Measurements from ENCODE around the gene PLK3. TPM values are rescaled to one million over a fixed set of nuclear protein-coding genes. Genes with fewer than 3 reads are reported as not detected.

The PLK3 gene
- total and polyA plus RNA-seq, 9 of the 15 experiments (the other 6 are each of a cell fraction or from before 2014, with no cell fraction given): 0.52 to 22.7 (median 11.0) TPM

- TF ChIP-seq ZNF583 (CRISPR knock-in tag; IDR thresholded peaks at IDR 0.05): peak; percentile 63; the same call in 1 of the 2 replicates
- peak; percentile 68 for TF ChIP-seq CHD2 (IDR thresholded peaks at IDR 0.05; ENCODE audit: low read depth, low read length)
- peak; percentile 99 for TF ChIP-seq ZBED1 (IDR thresholded peaks at IDR 0.05)
- peak in 1 of 2 experiments; percentile 80; a peak in 2 of 4 replicates for TF ChIP-seq ZNF639 (CRISPR knock-in tag; conservative IDR thresholded peaks at IDR 0.05 in 1 of 2, IDR thresholded peaks at IDR 0.05 in 1 of 2)
- TF ChIP-seq USF2 (CRISPR knock-in tag; IDR thresholded peaks at IDR 0.05): no peak
- no peak; the same call in none of the 2 replicates for TF ChIP-seq FOXM1 (IDR thresholded peaks at IDR 0.05; ENCODE audit: low read depth)
- TF ChIP-seq FOXM1 (CRISPR knock-in tag; IDR thresholded peaks at IDR 0.05; ENCODE audit: low read depth): peak; percentile 94; the same call in 1 of the 2 replicates
- TF ChIP-seq BCL6 (CRISPR knock-in tag; IDR thresholded peaks at IDR 0.05): no peak
- TF ChIP-seq ZC3H4 (CRISPR knock-in tag; IDR thresholded peaks at IDR 0.05; ENCODE audit: borderline replicate concordance): peak; percentile 94; the same call in 1 of the 2 replicates
- no peak for TF ChIP-seq RBM25 (IDR thresholded peaks at IDR 0.05; ENCODE audit: low read depth, low read length, severe bottlenecking)
- TF ChIP-seq ZNF253 (CRISPR knock-in tag; conservative IDR thresholded peaks at IDR 0.05): no peak; the same call in none of the 2 replicates
- TF ChIP-seq ZNF79 (CRISPR knock-in tag; IDR thresholded peaks at IDR 0.05; ENCODE audit: low read depth): peak; percentile 10; the same call in 1 of the 2 replicates
- TF ChIP-seq TBL1XR1 (IDR thresholded peaks at IDR 0.05; ENCODE audit: low read length in 2 of 2): peak in 1 of 2 experiments; percentile 12
- peak; percentile 65; the same call in 1 of the 2 replicates for TF ChIP-seq ZEB2 (IDR thresholded peaks at IDR 0.05)
- TF ChIP-seq TBP (optimal IDR thresholded peaks at IDR 0.05; ENCODE audit: low read depth, low read length): peak; percentile 100
- TF ChIP-seq TARDBP (IDR thresholded peaks at IDR 0.05): peak; percentile 63; the same call in 1 of the 2 replicates
- TF ChIP-seq CUX1 (CRISPR knock-in tag; IDR thresholded peaks at IDR 0.05): peak; percentile 75; the same call in 1 of the 2 replicates
- TF ChIP-seq STAT5B (CRISPR knock-in tag; IDR thresholded peaks at IDR 0.05): no peak
- TF ChIP-seq SRSF3 (IDR thresholded peaks at IDR 0.05; ENCODE audit: insufficient read depth, low read length): no peak
- TF ChIP-seq HLTF (IDR thresholded peaks at IDR 0.05): peak; percentile 40; the same call in 1 of the 2 replicates
- TF ChIP-seq SMARCA4 (IDR thresholded peaks at IDR 0.05): peak; percentile 3; the same call in 1 of the 2 replicates
- no peak for TF ChIP-seq MCM3 (IDR thresholded peaks at IDR 0.05)
- TF ChIP-seq CREM (IDR thresholded peaks at IDR 0.05; ENCODE audit: low read depth): peak; percentile 68
These were observed 19.6 kb downstream of the PLK3 start (continued) for GRCh38 chr1:44819608-44820327.
